ENCODE data around the gene SPHK1. TPM values are rescaled to one million over a fixed set of nuclear protein-coding genes. Genes with fewer than 3 reads are reported as not detected.

Gene SPHK1
- total RNA-seq, 4 donors from 2014 or later = 14.7 to 29.2 (median 18.9) TPM

GRCh38 chr17:76367642-76368041, 16.8 kb upstream of the SPHK1 start:
- no peak for ATAC-seq
- no peak overlapping the region for H3K27ac ChIP-seq
- TF ChIP-seq POLR2AphosphoS5 (IDR thresholded peaks at IDR 0.05) (no peak), POLR2A (IDR thresholded peaks at IDR 0.05) (no peak), EP300 (IDR thresholded peaks at IDR 0.05) (no peak)
- TF ChIP-seq, protein P1, sequence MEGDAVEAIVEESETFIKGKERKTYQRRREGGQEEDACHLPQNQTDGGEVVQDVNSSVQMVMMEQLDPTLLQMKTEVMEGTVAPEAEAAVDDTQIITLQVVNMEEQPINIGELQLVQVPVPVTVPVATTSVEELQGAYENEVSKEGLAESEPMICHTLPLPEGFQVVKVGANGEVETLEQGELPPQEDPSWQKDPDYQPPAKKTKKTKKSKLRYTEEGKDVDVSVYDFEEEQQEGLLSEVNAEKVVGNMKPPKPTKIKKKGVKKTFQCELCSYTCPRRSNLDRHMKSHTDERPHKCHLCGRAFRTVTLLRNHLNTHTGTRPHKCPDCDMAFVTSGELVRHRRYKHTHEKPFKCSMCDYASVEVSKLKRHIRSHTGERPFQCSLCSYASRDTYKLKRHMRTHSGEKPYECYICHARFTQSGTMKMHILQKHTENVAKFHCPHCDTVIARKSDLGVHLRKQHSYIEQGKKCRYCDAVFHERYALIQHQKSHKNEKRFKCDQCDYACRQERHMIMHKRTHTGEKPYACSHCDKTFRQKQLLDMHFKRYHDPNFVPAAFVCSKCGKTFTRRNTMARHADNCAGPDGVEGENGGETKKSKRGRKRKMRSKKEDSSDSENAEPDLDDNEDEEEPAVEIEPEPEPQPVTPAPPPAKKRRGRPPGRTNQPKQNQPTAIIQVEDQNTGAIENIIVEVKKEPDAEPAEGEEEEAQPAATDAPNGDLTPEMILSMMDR (IDR thresholded peaks at IDR 0.05) = no peak
- H3K36me3 ChIP-seq = no peaks in the 10 kb centered on the region
- WGBS, 2 donors (ENCODE audit: low coverage in 1 of 2) = 59% methylated on average over 3 of the region's 6 CpGs; no CpG with 5 or more reads in 1 of the 2 donors
- H3K9me3 ChIP-seq = no peaks in the 10 kb centered on the region
- no peaks in the 10 kb centered on the region for H3K27me3 ChIP-seq
- no peak overlapping the region for H3K4me3 ChIP-seq
- H3K4me1 ChIP-seq = peaks cover 0 to 21% (median 1%) of the 10 kb centered on the region in 3 donors

DNA sequence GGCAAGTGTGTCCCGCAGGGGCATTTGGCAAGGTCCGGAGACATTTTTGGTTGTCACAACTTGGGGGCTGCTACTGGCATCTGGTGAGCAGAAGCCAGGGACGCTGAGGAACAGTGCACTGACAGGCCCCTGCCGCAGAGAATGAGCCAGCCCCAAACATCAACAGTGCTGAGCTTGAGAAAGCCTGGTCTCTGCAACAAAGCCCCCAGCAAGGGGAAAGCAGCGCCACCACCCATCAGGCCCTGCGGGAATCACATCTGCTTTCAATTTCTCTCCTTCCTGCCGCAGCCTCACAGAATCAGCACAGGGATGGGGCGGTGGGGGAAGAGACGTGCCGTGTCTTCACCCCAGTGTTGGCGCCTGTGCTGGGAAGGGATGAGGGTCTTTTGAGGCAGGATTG, 15.9 kb upstream of the SPHK1 start:
- no peaks in the 10 kb centered on the region for H3K36me3 ChIP-seq
- H3K4me3 ChIP-seq = no peak overlapping the region
- H3K27ac ChIP-seq = no peak overlapping the region
- no peaks in the 10 kb centered on the region for H3K27me3 ChIP-seq
- WGBS, 2 donors (ENCODE audit: low coverage in 1 of 2) = 84% methylated on average over 5 of the region's 11 CpGs; no CpG with 5 or more reads in 1 of the 2 donors
- peaks cover 0 to 18% (median 0%) of the 10 kb centered on the region in 3 donors for H3K4me1 ChIP-seq
- no peak for ATAC-seq
- TF ChIP-seq POLR2A (IDR thresholded peaks at IDR 0.05) (no peak), EP300 (IDR thresholded peaks at IDR 0.05) (no peak), POLR2AphosphoS5 (IDR thresholded peaks at IDR 0.05) (no peak)
- TF ChIP-seq, protein P1 (IDR thresholded peaks at IDR 0.05) = no peak
- no peaks in the 10 kb centered on the region for H3K9me3 ChIP-seq

- Histone ChIP-seq H3K4me3 (no peak overlapping the region), H3K36me3 (no peaks in the 10 kb centered on the region), H3K4me1 (peaks cover 0 to 18% (median 0%) of the 10 kb centered on the region in 3 donors), H3K27me3 (no peaks in the 10 kb centered on the region), H3K27ac (peak overlapping the region in 1 of 4 donors; percentile 30), H3K9me3 (no peaks in the 10 kb centered on the region)
- TF ChIP-seq POLR2AphosphoS5 (IDR thresholded peaks at IDR 0.05) (no peak), POLR2A (IDR thresholded peaks at IDR 0.05) (no peak), EP300 (IDR thresholded peaks at IDR 0.05) (no peak)
- TF ChIP-seq, protein P1 (IDR thresholded peaks at IDR 0.05) = no peak
- ATAC-seq = no peak
- 50 to 59% methylated on average over 3 to 9 of the region's 10 CpGs for WGBS, 2 donors (ENCODE audit: low coverage in 1 of 2)
These were observed 15.0 kb upstream of the SPHK1 start for GRCh38 chr17:76369379-76369778.

DNA sequence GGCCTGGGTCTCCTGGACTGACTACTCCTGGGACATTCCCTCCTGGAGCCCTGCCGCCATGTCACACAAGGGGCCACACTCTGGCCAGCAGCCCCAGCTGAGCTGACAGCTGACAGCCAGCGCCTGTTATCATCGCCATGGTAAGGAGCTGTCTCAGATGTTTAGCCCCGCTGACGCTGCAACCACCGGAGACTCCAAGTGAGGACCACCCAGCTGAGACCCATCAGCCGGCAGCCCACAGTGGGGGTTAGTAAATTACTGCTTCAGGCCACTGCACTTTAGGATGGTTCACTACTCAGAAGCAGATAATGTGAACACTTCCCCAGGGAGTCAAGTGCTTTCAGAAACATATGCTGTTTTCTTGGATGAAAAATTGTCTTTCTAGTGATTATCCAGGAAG, 14.6 kb upstream of the SPHK1 start:
- no peaks in the 10 kb centered on the region for H3K27me3 ChIP-seq
- H3K4me3 ChIP-seq = no peak overlapping the region
- H3K36me3 ChIP-seq = no peaks in the 10 kb centered on the region
- WGBS, 2 donors (ENCODE audit: low coverage in 1 of 2) = no CpG with 5 or more reads among the region's 7 CpGs
- TF ChIP-seq POLR2A (IDR thresholded peaks at IDR 0.05) = no peak
- TF ChIP-seq EP300 (IDR thresholded peaks at IDR 0.05) = no peak
- TF ChIP-seq, protein P1 (IDR thresholded peaks at IDR 0.05) = no peak
- TF ChIP-seq POLR2AphosphoS5 (IDR thresholded peaks at IDR 0.05) = no peak
- ATAC-seq = no peak
- H3K27ac ChIP-seq = peak overlapping the region in 3 of 4 donors; percentile 30 to 57 (median 39)
- peaks cover 0 to 18% (median 0%) of the 10 kb centered on the region in 3 donors for H3K4me1 ChIP-seq
- H3K9me3 ChIP-seq = no peaks in the 10 kb centered on the region

DNA sequence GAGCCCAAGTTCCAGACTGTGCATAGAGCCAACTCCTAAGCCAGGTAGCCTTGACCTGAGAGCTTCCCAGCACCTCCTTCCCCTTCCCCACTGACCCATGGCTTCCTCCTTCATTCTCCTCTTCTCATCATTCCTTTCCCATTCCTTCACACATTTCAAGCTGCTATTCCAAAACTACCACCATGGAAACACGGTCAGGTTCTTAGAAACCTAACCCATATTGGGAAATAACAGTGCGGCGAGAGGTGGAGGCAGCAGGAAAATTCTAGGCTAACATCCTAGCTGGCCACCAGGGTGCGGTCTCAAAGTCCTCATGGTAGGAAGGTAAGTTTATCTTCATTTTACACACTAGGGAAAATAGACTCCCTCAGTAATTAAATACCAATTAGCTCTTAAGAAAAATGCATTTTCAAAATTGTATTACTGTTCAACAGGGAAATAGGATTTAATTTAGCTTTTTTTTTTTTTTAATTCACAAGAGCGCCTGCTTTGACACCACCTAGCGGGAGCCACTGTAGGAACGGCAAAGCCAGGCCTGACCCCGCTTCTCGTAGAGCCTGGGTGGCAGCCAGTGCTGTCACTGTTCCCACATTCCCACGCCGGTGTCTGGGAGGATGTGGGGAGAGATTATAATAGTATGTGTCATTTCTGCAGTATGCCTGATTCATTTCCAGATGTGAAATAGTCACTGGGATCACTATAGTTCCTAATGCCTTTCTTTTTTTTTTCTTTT, 14.0 kb upstream of the SPHK1 start:
- H3K27me3 ChIP-seq = no peaks in the 10 kb centered on the region
- H3K4me1 ChIP-seq = peaks cover 0 to 18% (median 0%) of the 10 kb centered on the region in 3 donors
- TF ChIP-seq POLR2A (IDR thresholded peaks at IDR 0.05) (no peak), POLR2AphosphoS5 (IDR thresholded peaks at IDR 0.05) (peak; percentile 70)
- TF ChIP-seq, protein P1 (IDR thresholded peaks at IDR 0.05) = peak in 3 of 4 experiments; percentile 45 to 59 (median 50)
- 9 to 43% methylated on average over 8 to 11 of the region's 11 CpGs for WGBS, 2 donors (ENCODE audit: low coverage in 1 of 2)
- H3K4me3 ChIP-seq = no peak overlapping the region
- peak; percentile 95 for ATAC-seq
- no peaks in the 10 kb centered on the region for H3K9me3 ChIP-seq
- peak overlapping the region in 3 of 4 donors; percentile 30 to 57 (median 39) for H3K27ac ChIP-seq
- H3K36me3 ChIP-seq = no peaks in the 10 kb centered on the region
